ACC112 (cell line): ENCODE data around the gene CCT3.
"Not testable (repeated sequence)": the region's sequence is repeated elsewhere in the genome, so short reads cannot be mapped to it uniquely, and the experiment has no call there.

Source experiments
- H2AFZ ChIP-seq: fragments of 200-600 bp; sonication (generic); one replicate; pipeline ENCODE4 v1.6.0; 2017; ENCODE audit warnings: antibody characterized with exemption, low read length; ENCODE audit not compliant: unreplicated experiment
- H3K27ac ChIP-seq: fragments of 200-600 bp; sonication (generic); 2 replicates; pipeline ENCODE4 v1.5.1; 2014; ENCODE audit warnings: low read depth, mild to moderate bottlenecking, antibody characterized with exemption, low read length, moderate library complexity
- H3K27me3 ChIP-seq: fragments of 200-600 bp; sonication (generic); 2 replicates; pipeline ENCODE4 v1.6.1; 2014; ENCODE audit warnings: mild to moderate bottlenecking, antibody characterized with exemption, low read length, moderate library complexity, mixed read lengths; ENCODE audit not compliant: insufficient read depth
- H3K36me3 ChIP-seq: fragments of 200-600 bp; sonication (generic); 2 replicates; pipeline ENCODE4 v1.6.1; 2016; ENCODE audit warnings: mild to moderate bottlenecking, antibody characterized with exemption, low read length, moderate library complexity, mixed read lengths; ENCODE audit not compliant: insufficient read depth
- H3K4me1 ChIP-seq: fragments of 200-600 bp; sonication (generic); one replicate; pipeline ENCODE4 v1.6.1; 2016; ENCODE audit warnings: low read length, mixed read lengths; ENCODE audit not compliant: insufficient read depth, unreplicated experiment, control insufficient read depth
- H3K4me3 ChIP-seq: fragments of 200-600 bp; sonication (generic); 2 replicates; pipeline ENCODE4 v1.5.1; 2014; ENCODE audit warnings: mild to moderate bottlenecking, low read depth, low read length
- H3K79me2 ChIP-seq: fragments of 200-600 bp; sonication (generic); one replicate; pipeline ENCODE4 v1.6.0; 2016; ENCODE audit warnings: low read length; ENCODE audit not compliant: control insufficient read depth, unreplicated experiment, insufficient read depth

Gene CCT3

GRCh38 chr1:156336242-156336641 is 1.9 kb downstream of the CCT3 start:
- peaks cover 36% of the 10 kb centered on the region for H3K36me3 ChIP-seq
- no peak overlapping the region for H3K27ac ChIP-seq
- peaks cover 15% of the 10 kb centered on the region for H3K4me1 ChIP-seq
- peaks cover 56% of the 10 kb centered on the region for H3K79me2 ChIP-seq
- peak overlapping the region; percentile 97 for H3K4me3 ChIP-seq
- no peaks in the 10 kb centered on the region for H3K27me3 ChIP-seq
- no peak overlapping the region for H2AFZ ChIP-seq

DNA sequence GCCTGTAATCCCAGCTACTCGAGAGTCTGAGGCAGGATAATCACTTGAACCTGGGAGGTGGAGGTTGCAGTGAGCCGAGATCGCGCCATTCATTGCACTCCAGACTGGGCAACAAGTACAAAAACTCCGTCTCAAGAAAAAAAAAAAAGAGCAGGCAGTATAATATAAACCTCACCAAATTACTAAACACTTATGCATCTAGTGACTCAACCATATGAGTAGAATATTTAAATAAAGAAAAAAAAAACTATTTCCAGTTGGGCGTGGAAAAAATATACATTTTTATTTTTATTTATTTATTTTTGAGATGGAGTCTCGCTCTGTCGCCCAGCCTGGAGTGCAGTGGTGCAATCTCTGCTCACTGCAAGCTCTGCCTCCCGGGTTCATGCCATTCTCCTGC is 14.9 kb downstream of the CCT3 start:
- not testable (repeated sequence) for H3K4me3 ChIP-seq, H3K27ac ChIP-seq, H2AFZ ChIP-seq, H3K4me1 ChIP-seq, H3K27me3 ChIP-seq
- Histone ChIP-seq H3K36me3 (peaks cover 41% of the 10 kb centered on the region), H3K79me2 (peaks cover 13% of the 10 kb centered on the region)

GRCh38 chr1:156320560-156320959 is 17.5 kb downstream of the CCT3 start:
- Histone ChIP-seq H2AFZ (no peak overlapping the region), H3K36me3 (peaks cover 54% of the 10 kb centered on the region), H3K27ac (peak overlapping the region; percentile 28; the same call in 1 of the 2 replicates), H3K4me1 (no peaks in the 10 kb centered on the region), H3K27me3 (no peaks in the 10 kb centered on the region), H3K4me3 (no peak overlapping the region), H3K79me2 (peaks cover 13% of the 10 kb centered on the region)

DNA sequence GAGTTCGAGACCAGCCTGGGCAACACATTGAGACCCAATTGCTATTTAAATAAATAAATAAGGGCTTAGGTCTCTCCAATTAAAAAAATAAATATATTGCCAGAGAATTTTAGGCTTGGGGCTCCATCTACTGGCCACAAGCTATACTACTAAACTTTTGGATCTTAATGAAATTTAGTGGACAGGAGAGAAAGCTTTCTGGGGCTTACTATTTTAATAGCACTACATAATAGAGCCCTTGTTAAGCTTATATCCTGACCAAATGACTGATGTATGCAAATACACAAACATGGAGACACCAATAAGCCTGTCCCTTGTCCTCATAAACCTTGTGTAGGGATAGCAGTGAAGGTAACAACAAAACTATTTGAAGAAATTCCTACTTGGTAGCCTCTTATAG is 18.4 kb downstream of the CCT3 start:
- H3K79me2 ChIP-seq: peaks cover 13% of the 10 kb centered on the region
- H3K27ac ChIP-seq: no peak overlapping the region
- H3K36me3 ChIP-seq: peaks cover 54% of the 10 kb centered on the region

GRCh38 chr1:156316909-156317308 is 21.2 kb downstream of the CCT3 start:
- H3K36me3 ChIP-seq: peaks cover 54% of the 10 kb centered on the region

More for the DNA sequence above, 18.4 kb downstream of the CCT3 start:
- Histone ChIP-seq H3K4me3 (no peak overlapping the region), H2AFZ (no peak overlapping the region), H3K27me3 (no peaks in the 10 kb centered on the region), H3K4me1 (no peaks in the 10 kb centered on the region)

GRCh38 chr1:156310962-156311361 is 27.1 kb downstream of the CCT3 start:
- Histone ChIP-seq H2AFZ (no peak overlapping the region), H3K4me1 (peaks cover 31% of the 10 kb centered on the region), H3K27ac (peak overlapping the region; percentile 61), H3K36me3 (peaks cover 33% of the 10 kb centered on the region), H3K27me3 (no peaks in the 10 kb centered on the region), H3K79me2 (peaks cover 7% of the 10 kb centered on the region), H3K4me3 (no peak overlapping the region)

More at GRCh38 chr1:156316909-156317308, 21.2 kb downstream of the CCT3 start:
- Histone ChIP-seq H2AFZ (no peak overlapping the region), H3K4me1 (peaks cover 8% of the 10 kb centered on the region), H3K27ac (no peak overlapping the region), H3K4me3 (no peak overlapping the region), H3K27me3 (no peaks in the 10 kb centered on the region), H3K79me2 (peaks cover 10% of the 10 kb centered on the region)

GRCh38 chr1:156308078-156308477 is 30.0 kb downstream of the CCT3 start:
- Histone ChIP-seq H3K27ac (no peak overlapping the region), H3K36me3 (peaks cover 25% of the 10 kb centered on the region), H3K79me2 (peaks cover 7% of the 10 kb centered on the region), H2AFZ (no peak overlapping the region), H3K27me3 (no peaks in the 10 kb centered on the region), H3K4me1 (peaks cover 31% of the 10 kb centered on the region), H3K4me3 (no peak overlapping the region)

GRCh38 chr1:156305215-156305614 is 32.9 kb downstream of the CCT3 start:
- Histone ChIP-seq H2AFZ (no peak overlapping the region), H3K79me2 (peaks cover 7% of the 10 kb centered on the region), H3K4me1 (peaks cover 9% of the 10 kb centered on the region), H3K4me3 (no peak overlapping the region), H3K27me3 (no peaks in the 10 kb centered on the region), H3K27ac (no peak overlapping the region), H3K36me3 (peaks cover 15% of the 10 kb centered on the region)

- H3K4me3 ChIP-seq: no peak overlapping the region
- no peaks in the 10 kb centered on the region for H3K79me2 ChIP-seq
- no peaks in the 10 kb centered on the region for H3K27me3 ChIP-seq
- H2AFZ ChIP-seq: no peak overlapping the region
- H3K27ac ChIP-seq: no peak overlapping the region
- H3K36me3 ChIP-seq: peaks cover 4% of the 10 kb centered on the region; the same call in 1 of the 2 replicates
- H3K4me1 ChIP-seq: peaks cover 5% of the 10 kb centered on the region
Measured at GRCh38 chr1:156303241-156303640, 34.9 kb downstream of the CCT3 start.

GRCh38 chr1:156298852-156299357 is 39.2 kb downstream of the CCT3 start, which contains the start of gene VHLL:
Gene VHLL, minus strand, starts transcription at chr1:156299307. Its CDS starts 118 bp downstream, at chr1:156299189.
- H3K27ac ChIP-seq: no peak within 1 kb of the TSS
- no peak within 1 kb of the TSS for H2AFZ ChIP-seq
- H3K4me3 ChIP-seq: no peak within 1 kb of the TSS
- H3K36me3 ChIP-seq: no peaks in the 10 kb centered on the region
- peaks cover 13% of the 10 kb centered on the region for H3K79me2 ChIP-seq
- peaks cover 8% of the 10 kb centered on the region for H3K4me1 ChIP-seq
- H3K27me3 ChIP-seq: no peaks in the 10 kb centered on the region

DNA sequence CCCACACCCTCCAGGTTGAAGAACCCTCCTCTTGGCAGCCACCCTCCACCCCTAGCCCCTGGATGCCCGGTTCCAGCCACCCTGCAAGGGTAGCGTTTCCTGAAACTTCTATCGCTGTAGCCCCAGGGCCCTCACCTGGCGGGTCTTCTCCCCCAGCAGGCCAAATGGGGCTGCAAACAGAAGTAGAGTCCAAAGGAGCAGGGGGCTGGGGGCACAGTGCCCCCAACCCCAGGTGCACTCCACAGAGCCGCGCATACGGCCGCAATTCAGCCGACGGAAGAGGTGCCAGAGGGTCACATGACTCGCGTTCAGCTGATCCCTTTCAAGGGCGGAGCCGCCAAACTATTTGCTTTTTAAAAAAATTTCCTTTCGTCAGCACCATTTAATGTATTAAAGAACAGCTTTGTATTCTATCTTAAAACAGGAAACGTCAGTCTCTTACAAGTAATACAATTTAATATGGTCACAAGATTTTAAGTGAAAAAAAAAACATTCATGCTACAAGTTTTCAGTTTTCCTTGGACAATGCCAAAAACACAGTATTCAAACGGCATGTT is 42.6 kb downstream of the CCT3 start, which contains the start of gene GLMP:
Gene GLMP (minus strand): TSS at position 289 of the 557 bp plus-strand sequence. CDS start 34 bp downstream, at position 255.
- Histone ChIP-seq H2AFZ (peak within 1 kb of the TSS; percentile 93), H3K79me2 (peaks cover 17% of the 10 kb centered on the region), H3K27me3 (no peaks in the 10 kb centered on the region), H3K4me1 (peaks cover 21% of the 10 kb centered on the region), H3K36me3 (no peaks in the 10 kb centered on the region), H3K27ac (no peak within 1 kb of the TSS), H3K4me3 (peak within 1 kb of the TSS; percentile 93)
